ENCODE measurements around the gene CPN2.

DNA sequence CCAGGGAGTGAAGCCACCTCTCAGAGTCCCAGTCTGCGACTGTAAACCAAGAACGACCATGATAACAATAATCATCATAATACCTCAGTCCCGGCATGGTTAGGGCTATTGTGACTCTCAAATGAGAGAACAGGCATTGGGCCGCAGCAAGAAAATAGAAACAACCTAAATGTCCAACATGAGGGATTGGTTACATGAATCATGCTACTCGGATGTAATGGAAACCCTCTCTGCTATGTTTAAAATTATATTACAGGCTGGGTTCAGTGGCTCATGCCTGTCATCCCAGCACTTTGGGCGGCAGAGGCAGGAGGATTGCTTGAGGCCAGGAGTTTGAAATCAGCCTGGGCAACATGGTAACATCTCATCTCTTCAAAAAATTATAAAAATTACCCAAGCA is 2.8 kb downstream of the CPN2 start:
- TF ChIP-seq, protein P1, sequence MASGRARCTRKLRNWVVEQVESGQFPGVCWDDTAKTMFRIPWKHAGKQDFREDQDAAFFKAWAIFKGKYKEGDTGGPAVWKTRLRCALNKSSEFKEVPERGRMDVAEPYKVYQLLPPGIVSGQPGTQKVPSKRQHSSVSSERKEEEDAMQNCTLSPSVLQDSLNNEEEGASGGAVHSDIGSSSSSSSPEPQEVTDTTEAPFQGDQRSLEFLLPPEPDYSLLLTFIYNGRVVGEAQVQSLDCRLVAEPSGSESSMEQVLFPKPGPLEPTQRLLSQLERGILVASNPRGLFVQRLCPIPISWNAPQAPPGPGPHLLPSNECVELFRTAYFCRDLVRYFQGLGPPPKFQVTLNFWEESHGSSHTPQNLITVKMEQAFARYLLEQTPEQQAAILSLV (CRISPR knock-in tag; IDR thresholded peaks at IDR 0.05; ENCODE audit: borderline replicate concordance) = no peak
- TF ChIP-seq, protein P2, sequence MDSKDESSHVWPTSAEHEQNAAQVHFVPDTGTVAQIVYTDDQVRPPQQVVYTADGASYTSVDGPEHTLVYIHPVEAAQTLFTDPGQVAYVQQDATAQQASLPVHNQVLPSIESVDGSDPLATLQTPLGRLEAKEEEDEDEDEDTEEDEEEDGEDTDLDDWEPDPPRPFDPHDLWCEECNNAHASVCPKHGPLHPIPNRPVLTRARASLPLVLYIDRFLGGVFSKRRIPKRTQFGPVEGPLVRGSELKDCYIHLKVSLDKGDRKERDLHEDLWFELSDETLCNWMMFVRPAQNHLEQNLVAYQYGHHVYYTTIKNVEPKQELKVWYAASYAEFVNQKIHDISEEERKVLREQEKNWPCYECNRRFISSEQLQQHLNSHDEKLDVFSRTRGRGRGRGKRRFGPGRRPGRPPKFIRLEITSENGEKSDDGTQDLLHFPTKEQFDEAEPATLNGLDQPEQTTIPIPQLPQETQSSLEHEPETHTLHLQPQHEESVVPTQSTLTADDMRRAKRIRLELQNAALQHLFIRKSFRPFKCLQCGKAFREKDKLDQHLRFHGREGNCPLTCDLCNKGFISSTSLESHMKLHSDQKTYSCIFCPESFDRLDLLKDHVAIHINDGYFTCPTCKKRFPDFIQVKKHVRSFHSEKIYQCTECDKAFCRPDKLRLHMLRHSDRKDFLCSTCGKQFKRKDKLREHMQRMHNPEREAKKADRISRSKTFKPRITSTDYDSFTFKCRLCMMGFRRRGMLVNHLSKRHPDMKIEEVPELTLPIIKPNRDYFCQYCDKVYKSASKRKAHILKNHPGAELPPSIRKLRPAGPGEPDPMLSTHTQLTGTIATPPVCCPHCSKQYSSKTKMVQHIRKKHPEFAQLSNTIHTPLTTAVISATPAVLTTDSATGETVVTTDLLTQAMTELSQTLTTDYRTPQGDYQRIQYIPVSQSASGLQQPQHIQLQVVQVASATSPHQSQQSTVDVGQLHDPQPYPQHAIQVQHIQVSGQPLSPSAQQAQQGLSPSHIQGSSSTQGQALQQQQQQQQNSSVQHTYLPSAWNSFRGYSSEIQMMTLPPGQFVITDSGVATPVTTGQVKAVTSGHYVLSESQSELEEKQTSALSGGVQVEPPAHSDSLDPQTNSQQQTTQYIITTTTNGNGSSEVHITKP (CRISPR knock-in tag; IDR thresholded peaks at IDR 0.05; ENCODE audit: low read depth) = no peak
- TF ChIP-seq ZNF121 (CRISPR knock-in tag; IDR thresholded peaks at IDR 0.05) (no peak), BRD4 (CRISPR knock-in tag; IDR thresholded peaks at IDR 0.05) (no peak), MAFK (conservative IDR thresholded peaks at IDR 0.05 in 1 of 2, IDR thresholded peaks at IDR 0.05 in 1 of 2; ENCODE audit: low read length in 2 of 2) (no peak)
